HL-60/S4 (cell line): Measurements from ENCODE around the gene BCAN.

Source experiments
- in situ Hi-C: fragments of 300-500 bp; cut with MboI; formaldehyde crosslinking; loops from 2 replicates; pipeline ENCODE4 v1.14.3; 2022; ENCODE audit warnings: low sequenced_read_pairs

BCAN gene

DNA sequence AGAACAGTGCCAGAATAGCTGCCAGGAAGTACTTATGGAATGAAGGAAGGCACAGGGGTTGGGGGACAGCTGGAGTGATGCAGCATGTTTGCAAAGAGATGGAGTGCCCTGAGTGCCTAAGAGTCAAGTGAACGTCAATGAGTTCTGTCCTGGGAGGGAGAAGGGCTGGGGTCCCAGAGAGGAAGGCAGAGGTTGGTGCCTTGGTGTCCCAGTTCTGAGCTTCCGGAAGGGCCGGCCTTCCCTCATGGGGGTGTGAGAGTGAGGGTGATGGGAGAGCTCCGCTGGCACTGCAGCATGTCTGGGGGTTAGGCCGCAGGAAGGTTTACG is 17.7 kb downstream of the BCAN start:
- in situ Hi-C loops, result no loop called here

DNA sequence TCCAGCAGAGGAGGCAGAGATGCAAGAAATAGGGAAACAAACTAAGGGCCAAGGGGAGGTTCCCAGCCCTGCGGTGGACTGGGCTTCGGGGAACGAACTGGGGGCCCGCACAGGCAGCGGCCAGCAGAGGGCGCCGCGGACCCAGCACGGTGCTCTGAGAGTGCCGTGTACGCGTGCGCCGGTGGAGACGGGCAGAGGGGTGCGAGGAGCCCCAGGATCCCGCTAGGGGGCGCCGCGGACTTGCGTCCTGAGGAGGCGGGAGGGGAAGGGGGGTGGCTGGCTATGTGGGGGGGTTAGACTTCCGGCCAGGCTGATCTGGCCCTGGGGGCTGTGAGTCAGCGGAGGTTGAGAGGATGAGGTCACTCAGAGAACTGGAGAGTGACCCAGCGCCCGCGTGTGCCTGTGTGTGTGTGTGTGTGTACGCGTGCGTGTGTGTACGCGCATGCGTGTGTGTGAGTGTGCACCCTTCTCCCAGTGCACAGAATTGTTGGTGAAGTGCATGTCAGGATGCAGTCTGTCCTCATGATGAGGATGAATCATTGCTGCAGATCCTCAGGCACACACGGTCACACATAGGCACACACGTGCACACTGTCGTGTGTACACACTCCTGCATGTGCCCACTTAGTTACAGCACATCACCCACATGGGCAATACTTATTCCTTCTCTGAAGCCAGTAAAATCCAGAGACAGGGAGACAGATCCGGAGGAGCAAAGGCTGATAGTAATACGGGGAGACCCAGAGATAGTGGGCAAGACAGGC is 18.3 kb downstream of the BCAN start:
- in situ Hi-C loops, result no loop called here

DNA sequence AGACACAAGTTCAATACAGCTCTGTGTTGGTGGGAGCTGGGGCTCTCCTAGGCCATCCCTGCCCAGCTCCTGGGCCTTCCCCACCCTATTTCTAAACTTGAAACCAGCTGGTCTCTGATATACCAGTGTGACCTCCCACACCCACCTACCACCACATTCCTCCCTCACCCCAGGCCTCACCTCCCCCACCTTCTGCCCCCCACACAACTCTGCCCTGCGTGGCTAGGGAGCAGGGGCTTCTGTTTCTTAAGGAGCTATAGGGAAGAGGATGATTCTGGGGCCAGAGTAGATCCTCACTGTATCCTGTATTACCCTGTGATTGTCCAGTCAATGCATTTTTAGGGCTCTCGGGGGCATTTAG is 18.8 kb downstream of the BCAN start:
- in situ Hi-C loops, result no loop called here

DNA sequence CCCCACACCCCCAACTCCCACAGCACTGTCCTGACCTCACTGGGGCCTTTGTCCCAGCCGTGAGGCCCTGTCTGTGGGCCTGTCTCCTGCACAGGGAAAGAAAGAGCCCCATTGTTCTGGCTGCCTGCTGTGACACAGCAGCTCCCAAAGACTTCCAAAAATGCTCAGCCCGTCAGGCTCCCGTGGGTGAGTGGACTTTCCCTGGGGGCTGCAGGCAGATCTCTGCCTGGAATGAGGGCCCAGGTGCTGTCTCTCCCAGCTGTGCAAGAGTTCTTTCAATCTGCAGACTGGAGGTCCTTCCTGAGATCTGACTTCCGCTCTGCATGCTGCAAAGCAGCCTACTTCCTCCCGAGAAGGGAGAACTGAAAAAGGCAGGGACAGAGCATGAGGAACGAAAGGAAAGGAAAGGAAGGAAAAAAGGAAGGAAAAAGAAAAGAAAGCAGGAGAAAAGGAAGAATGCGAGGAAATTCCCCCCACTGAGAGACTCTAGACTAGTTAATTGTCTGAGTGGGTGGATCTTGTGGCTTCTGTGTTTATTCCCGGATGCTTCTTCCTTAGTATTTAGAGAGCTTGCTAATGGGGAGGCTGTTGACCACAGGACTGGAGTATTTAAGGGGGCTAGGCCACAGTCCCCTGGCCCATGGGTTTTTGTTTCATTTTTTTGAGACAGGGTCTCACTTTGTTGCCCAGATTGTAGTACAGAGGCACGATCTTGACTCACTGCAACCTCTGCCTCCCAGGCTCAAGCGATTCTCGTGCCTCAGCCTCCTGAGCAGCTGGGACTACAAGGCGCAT is 20.3 kb downstream of the BCAN start:
- in situ Hi-C loops, result no loop called here

DNA sequence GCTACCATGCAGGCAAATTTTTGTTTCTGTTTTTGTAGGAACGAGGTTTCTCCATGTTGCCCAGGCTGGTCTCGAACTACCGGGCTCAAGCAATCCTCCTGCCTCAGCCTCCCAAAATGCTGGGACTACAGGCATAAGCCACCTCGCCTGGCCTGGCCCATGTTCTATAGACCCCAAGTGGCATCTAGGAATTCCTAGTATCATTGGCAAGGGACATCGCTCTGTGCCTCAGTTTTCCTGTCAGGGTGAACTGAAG is 20.8 kb downstream of the BCAN start:
- in situ Hi-C loops, result no loop called here

DNA sequence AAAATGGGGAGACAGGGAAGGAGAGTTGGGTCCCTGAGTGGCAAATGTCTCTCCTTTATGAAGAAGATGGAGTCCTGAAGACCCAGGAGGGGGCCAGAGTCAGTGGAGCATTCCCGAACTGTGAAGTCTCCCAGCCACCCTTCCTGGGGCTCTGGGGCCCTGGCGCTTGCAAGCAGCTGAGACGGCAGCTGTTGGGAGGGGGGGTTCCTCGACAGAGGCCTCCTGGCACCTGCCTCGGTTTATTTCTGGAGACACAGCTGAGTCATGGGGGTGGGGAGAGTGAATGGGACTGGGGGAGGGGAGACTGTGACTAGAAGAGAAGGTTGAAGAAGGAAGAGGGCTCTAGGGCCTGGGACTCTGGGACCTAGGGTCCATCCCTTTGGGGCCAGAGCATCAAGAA is 21.3 kb downstream of the BCAN start:
- in situ Hi-C loops, result no loop called here

DNA sequence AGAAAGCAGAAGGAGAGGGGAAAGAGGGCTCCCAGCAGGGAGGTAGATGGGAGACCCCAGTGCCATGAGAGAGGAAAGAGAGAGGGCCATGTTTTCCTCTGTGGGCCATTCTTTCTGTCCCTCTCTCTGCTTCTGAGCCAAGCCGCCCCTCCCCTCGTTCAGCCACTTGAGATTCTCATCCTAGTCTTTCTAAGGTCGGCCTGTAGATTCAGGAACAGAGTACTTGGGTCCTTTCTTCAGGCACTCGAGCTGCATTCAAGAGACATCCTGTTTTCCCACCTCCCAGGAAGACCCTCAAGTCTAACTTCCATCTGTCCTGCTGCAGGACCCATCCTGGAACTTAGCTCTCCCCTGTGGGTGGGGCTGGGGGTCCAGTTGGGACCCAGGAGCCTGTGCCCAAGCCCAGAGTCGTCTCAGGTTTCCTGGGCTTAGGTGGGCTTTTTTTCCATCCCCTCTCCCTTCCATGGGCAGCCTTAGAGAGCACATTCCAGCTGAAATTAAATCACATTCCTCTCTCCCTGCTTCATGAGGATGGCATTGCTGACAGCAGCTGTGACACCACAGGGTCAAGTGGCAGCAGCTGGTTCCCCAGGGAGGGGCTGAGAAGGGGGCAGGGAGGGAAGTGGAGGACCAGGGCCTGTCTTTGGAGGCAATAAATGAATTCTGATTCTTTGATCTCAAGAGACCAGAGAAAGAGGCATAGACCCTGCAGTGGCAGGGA is 22.3 kb downstream of the BCAN start:
- in situ Hi-C loops, result no loop called here

DNA sequence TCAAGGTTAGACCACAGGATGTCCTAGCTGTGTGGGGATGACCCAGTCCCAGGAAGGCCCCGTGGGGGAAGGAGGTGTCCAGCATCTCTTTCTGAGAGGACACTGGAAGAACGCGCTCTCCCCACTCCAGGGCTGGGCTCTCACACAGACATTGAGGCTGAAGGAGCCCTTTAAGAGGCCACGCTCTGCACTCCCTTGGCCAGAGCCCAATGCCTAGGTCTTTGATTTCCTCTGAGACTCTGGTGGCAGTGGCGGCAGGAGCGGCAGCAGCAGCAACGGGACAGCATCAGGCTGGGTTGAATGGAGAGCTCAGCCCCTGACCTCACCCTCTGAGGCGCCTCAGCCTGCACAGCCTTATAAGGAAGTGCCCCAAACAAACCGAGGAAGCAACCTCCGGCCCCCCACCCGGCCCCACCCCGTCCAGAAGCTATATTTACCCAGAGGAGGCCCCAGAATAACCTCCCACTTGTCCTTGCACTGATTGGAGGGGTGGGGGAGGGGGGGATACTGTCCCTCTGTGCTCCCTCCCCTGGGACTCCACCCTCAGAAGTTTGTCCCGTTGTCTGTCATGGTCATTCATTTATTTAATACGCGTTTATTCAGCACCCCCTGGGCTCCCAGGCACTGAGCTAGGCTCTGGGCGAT is 23.0 kb downstream of the BCAN start:
- in situ Hi-C loops, result no loop called here

DNA sequence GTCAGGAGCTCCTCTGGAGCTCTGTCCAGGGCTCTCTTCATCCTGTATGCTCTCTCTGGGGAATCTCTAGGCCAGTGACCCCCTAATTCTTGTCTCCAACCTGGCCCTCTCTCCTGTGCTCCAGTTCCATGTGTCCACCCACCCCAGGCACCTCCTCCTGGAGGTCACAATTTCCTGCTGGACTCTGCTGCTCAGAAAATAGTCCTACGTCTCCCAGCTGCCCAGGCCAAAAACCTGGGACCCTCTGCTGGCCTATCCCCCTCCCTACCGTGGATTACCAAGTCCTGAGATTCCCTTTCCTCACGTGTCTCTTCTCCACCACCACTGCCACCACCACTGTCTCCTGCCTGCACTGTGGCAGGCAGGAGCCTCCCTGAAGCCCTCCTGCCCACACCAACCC is 23.6 kb downstream of the BCAN start:
- in situ Hi-C loops, result no loop called here

DNA sequence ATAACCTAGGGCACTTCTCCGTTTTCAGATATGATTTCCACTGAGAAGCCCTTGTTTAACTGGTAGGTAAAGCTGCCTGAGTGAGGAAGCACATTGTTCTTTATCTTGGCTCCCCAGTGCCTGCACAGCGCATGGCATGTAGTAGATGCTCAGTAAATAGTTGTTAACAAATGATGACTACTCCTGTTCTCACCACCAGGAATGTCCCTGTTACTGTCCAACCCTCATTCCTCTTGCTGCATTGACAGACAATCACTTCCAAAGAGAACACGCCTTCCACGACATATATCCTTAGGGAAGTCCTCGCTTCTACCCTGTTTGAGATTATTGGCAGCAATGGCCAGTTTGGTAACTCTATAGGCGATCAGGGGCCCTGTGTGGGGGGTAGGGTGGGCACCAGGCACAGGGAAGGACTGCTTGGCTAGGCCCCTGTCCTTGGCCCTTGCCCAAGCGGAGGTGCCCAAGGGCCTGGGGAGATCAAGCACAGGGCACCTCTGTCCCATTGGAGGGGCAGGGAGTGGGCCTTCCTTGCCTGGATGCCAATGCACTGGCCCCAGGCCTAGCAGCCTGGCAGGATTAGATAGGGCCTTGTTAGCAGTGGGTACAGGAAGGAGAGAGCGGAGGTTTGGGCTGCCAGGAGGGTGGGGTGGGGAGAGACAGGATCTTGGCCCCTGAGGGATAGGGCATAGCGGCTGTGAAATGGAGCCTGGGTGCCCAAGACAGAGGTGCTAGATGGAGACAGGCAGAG is 25.1 kb downstream of the BCAN start:
- in situ Hi-C loops, result no loop called here

DNA sequence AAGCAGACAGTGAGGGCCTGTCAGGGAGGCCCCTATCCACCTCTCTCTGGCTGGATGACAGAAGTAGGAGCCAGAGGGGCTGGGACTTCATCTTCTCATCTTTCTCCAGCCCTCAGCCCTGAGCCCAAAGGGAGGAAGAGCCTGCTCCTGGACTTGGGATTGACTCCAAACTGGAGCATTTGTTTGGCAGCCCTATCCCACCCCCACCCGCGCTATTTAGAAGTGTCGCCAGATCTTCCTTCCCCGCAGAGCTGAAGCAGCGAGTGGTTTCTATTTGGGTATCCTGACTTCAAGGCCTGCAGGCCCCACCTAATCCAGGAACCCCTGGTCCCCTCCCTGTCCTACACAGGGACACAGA is 25.7 kb downstream of the BCAN start:
- in situ Hi-C loops, result no loop called here

DNA sequence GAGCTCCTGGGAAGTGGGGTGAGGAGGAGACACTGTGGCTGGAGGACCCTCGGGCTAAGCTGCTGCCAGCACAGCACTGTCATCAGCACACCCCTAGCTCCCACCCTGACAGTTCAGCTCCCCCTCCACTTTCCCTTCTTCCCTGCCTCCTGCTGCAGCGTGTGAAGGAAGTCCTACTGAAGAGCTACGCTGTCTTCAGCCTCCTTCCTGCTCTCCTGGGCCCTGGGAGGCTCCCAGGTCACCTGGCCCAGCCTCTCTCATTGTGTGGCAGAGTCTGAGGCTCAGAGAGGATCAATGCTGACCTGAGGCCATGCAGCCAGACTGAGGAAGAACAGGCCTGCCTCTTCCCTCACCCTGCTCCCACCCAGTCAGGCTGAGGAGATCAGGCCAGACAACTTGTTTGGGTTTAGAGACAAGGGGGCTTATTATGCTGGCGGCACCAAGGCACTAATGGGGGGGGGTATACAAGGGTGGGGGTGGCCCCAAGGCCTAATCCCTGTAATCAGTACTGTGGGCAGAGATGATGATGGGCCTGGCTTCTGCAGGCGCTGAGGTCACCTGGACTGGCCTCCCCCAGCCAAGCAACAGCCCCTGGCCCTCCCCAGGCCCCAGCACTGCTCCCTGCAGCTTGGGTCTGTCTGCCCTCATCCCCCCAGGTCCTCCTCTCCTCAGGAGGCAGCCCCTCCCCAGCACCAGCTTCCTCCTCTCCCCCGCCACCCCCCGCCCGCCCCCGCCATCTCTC is 26.2 kb downstream of the BCAN start:
- in situ Hi-C loops, result no loop called here

DNA sequence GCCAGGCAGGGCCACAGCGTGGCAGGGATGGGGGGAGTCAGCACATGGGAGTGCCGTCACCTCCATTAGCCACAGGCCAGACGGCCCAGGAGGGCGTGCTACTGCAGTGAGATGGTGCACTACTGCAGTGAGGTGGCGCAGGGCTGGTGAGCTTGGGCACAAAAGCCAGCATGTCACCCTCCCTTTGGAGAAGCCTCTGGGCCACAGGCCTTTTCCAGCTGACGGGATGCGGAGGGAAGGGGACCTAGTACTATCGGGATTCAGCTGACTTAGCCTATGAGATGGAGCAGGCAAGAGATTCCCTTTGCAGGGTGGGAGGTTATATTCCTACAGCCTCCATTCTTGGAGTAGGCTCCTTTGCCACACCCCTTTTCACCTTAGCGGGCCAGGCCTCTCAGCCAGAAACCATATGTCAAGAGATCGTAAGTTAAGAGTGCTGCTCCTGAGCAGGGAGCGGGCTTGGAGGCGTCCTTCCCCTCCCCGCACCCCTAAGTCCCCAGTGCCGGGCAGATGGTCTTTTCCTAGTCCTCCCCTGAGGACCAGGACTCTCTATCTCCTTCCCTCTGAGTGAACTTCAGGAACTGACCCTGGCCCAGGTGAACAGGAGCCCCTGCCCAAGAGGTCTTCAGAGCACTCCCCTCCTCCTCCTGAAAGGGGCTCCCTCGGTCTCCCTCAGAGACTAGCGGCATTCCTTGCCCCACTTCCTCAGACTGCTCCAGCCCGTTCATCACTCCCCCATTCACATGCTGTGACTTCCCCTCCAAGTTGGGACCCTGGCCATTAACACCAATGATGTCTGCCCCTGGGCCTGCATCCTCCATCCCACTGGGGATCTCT is 27.1 kb downstream of the BCAN start:
- in situ Hi-C loops, result no loop called here

DNA sequence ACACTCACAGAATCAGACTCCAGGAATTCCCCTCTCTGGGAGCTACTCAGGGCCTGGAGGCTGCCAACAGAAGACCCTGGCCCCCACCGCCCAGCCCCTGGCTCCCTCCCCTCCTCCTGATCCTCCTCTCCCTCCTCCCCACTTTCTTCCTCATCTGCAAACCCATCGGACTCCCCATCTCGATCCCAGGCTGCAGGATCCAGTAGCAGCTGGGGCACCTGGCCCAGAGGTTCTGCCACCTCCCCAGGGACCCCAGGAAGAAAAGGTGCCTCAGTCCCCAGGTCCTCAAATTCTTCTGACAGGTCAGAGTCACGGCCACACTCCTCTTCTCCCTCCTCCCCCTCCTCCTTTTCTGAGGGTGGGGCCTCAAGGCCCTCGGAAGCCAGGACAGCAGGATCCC is 27.9 kb downstream of the BCAN start:
- in situ Hi-C loops, result loop anchor here (5.0 kb wide), 1 partner anchor 42 kb away; no protein-coding TSS in a partner anchor

DNA sequence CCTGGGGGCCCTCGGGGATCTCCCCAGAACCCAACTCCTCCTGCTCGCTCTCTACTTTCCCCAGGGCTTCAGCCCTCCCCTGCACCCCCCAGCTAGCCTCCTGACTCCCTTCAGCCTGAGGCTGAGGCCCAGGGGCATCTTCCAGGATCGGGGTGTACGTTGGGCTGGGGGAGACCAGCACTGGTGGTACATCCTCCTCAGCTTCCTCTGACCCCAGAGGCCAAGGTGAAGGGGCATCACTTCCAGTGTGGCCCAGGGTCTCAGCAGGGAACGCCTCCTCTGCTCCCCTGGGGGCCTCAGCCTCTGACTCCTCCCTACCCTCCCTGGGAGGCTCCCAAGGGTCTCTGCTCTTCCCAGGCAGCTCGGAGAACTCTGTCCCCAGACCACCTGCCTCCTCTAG is 28.4 kb downstream of the BCAN start:
- in situ Hi-C loops, result loop anchor here (5.0 kb wide), 1 partner anchor 43 kb away; no protein-coding TSS in a partner anchor

DNA sequence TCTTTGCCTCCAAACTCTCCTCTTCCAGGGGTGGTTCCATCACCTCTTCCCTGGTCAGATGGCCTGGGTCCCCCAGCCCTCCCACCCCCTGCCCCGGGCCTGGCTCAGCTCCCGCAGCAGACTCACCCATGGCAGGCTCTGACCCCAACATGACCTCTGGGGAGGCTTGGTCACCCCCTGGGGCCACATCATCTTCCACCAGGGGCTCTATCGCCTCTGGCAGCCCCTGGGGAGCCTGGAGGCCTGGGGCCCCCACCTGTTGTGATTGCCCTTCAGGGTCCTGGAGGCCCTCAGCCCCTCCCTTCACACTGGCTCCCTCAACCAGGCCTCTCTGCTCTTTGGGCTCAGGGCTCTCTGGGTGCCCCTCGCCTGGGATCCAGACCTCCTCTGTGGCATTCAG is 28.9 kb downstream of the BCAN start:
- in situ Hi-C loops, result loop anchor here (5.0 kb wide), 1 partner anchor 43 kb away; no protein-coding TSS in a partner anchor

DNA sequence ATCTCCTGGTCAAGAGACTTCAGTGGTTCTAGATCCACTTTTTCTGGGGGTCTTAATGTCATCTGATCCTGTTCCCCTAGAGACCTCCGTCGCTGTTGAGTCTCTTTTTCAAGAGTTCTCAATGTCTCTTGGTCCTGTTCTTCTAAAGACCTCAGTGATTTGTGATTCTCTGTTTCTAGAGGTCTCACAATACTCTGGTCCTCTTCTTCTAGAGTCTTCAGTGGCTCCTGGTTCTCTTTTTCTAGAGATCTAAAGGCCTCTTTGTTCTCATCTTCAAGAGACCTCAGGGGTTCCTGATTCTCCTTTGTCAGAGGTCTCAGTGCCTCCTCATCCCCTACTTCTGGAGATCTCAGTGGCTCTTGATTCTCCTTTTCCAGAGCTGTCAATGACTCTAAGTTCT is 29.9 kb downstream of the BCAN start:
- in situ Hi-C loops, result loop anchor here (5.0 kb wide), 1 partner anchor 45 kb away; no protein-coding TSS in a partner anchor

DNA sequence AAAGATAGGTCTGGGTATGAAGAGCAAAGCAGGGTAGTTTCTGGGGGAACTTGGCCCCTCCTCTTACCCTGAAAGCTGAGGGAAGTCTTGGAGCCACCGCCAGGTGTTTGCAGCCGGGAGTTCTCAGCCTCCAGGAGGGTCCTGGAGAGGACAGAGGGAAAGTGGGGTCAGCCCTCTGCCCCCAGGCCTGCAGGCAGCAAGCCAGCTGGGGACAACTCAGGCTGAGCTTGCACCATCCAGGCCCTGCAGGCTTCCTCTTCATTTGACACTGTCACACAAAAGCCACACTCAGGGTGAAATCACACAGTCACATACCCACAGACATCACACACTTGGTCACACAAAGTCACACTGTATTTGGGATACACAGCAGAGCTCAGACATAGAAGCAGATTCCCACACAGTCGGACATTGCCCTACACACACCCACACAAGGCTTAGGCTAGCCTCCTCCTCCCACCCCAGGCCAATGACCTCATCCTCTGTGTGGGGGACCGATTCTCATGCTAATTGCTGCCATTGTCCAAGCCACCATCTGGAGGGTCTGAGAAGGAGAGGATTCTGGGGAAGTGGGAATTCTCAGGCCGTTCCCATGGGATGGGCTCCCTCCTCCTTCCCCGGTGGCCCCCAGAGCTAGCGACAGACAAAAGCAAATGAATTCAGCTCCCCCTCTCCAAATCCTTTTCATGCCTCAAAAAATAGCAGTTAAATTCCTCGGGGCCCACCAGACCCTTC is 31.6 kb downstream of the BCAN start:
- in situ Hi-C loops, result loop anchor here (5.0 kb wide), 1 partner anchor 46 kb away; no protein-coding TSS in a partner anchor
